Measurements from ENCODE around the gene SIGLEC11.

- TF ChIP-seq CTCF (IDR thresholded peaks at IDR 0.05) (no peak), POLR2A (IDR thresholded peaks at IDR 0.05) (no peak)
Observed at GRCh38 chr19:49971991-49972411, 11.0 kb upstream of the SIGLEC11 start.

Data from uterus (tissue), 2 donors.